Measurements from ENCODE around the gene CDHR3.

GRCh38 chr7:106036004-106036403 is 72.9 kb downstream of the CDHR3 start:
- TF ChIP-seq CTCF (conservative IDR thresholded peaks at IDR 0.05; ENCODE audit: low read length) (no peak), EZH2phosphoT487 (IDR thresholded peaks at IDR 0.05; ENCODE audit: borderline replicate concordance, low read depth, low read length) (no peak)

Data from OCI-LY7 (cell line).